K562 (cell line): Measurements from ENCODE around the gene CCDC171. TPM values are rescaled to one million over a fixed set of nuclear protein-coding genes. Genes with fewer than 3 reads are reported as not detected.

Experiments
- CBX3 ChIP-seq, 2 experiments: IDR thresholded peaks; 1 replicate in 1 of 2; 2 replicates in 1 of 2; pipeline ENCODE4 v1.6.1; 2012; ENCODE audit warnings: inconsistent platforms in 2 of 2, low read length in 2 of 2, borderline replicate concordance in 1 of 2, control low read depth in 1 of 2
- CREB3L1 ChIP-seq: fragments of 450-650 bp; IDR thresholded peaks from 2 replicates; pipeline ENCODE4 v1.6.1; 2014; ENCODE audit warnings: low read depth, mild to moderate bottlenecking, moderate library complexity, borderline replicate concordance
- E4F1 ChIP-seq: fragments of 250-450 bp; sonication (Bioruptor Pico); IDR thresholded peaks from 2 replicates; pipeline ENCODE4 v1.5.0; 2021; ENCODE audit warnings: mild to moderate bottlenecking, borderline replicate concordance
- ELK1 ChIP-seq: sonication (generic); formaldehyde crosslinking; IDR thresholded peaks from 2 replicates; pipeline ENCODE4 v1.8.1; 2022; ENCODE audit warnings: missing genetic modification reagents
- MXI1 ChIP-seq: IDR thresholded peaks from 2 replicates; pipeline ENCODE4 v1.6.1; 2011; ENCODE audit warnings: low read depth, mild to moderate bottlenecking, improper control_type of control experiment, low read length
- PHB2 ChIP-seq: fragments of 450-650 bp; IDR thresholded peaks from 2 replicates; pipeline ENCODE4 v1.6.1; 2017; ENCODE audit warnings: low read depth
- PHTF2 ChIP-seq: fragments of 250-450 bp; sonication (Bioruptor Pico); IDR thresholded peaks from 2 replicates; pipeline ENCODE4 v1.5.0; 2021; ENCODE audit warnings: mild to moderate bottlenecking
- SAFB ChIP-seq: fragments of 200-400 bp; formaldehyde crosslinking; IDR thresholded peaks from 2 replicates; pipeline ENCODE4 v1.6.1; 2017; ENCODE audit warnings: low read depth, low read length, borderline replicate concordance
- SMAD3 ChIP-seq: fragments of 450-650 bp; formaldehyde crosslinking; conservative IDR thresholded peaks from 2 replicates; pipeline ENCODE4 v1.4.0; 2020; ENCODE audit warnings: mild to moderate bottlenecking
- SP2 ChIP-seq: IDR thresholded peaks from 2 replicates; pipeline ENCODE4 v1.6.1; 2011; ENCODE audit warnings: mild to moderate bottlenecking, low read depth, low read length, moderate library complexity; ENCODE audit not compliant: poor library complexity, severe bottlenecking; ENCODE audit errors: extremely low read depth
- XRCC3 ChIP-seq: fragments of 450-650 bp; IDR thresholded peaks from 2 replicates; pipeline ENCODE4 v1.6.1; 2017; ENCODE audit warnings: mild to moderate bottlenecking, moderate library complexity
- ZNF197 ChIP-seq: fragments of 200-800 bp; sonication (Bioruptor generic); IDR thresholded peaks from 2 replicates; pipeline ENCODE4 v1.6.1; 2016; ENCODE audit warnings: low read depth, missing genetic modification characterization, missing compliant biosample characterization
- ZNF407 ChIP-seq: fragments of 450-650 bp; IDR thresholded peaks from 2 replicates; pipeline ENCODE4 v1.6.1; 2016; ENCODE audit warnings: low read depth
- polyA plus RNA-seq, 8 experiments: library from polyadenylated mRNA; depleted of rRNA in 4 of 8; stranded (reverse) in 5 of 8; unstranded in 3 of 8; fragments of >200 nt; fragmentation: Nextera tagmentation in 2 of 8; fragmentation: Illumina TruSeq in 1 of 8; extraction: Ambion mirVana in 2 of 8; extraction: Trizol in 1 of 8; gene quantifications; 2 replicates each; pipeline versions ENCODE4 v1.2.1 to v1.2.3, GENCODE V29; 2011 to 2014; ENCODE audit warnings: inconsistent platforms in 1 of 8, missing spikeins in 1 of 8
- total RNA-seq, 7 experiments: library from RNA; depleted of rRNA in 6 of 7; stranded (reverse); fragments of >200 nt in 6 of 7; fragmentation: Illumina TruSeq in 2 of 7; extraction: Trizol in 2 of 7; gene quantifications; 2 replicates each; pipeline versions ENCODE4 v1.2.1 to v1.2.3, GENCODE V29; 2011 to 2021; ENCODE audit warnings: low replicate concordance in 1 of 7

The CCDC171 gene
- total and polyA plus RNA-seq, 9 of the 15 experiments (the other 6 are each of a cell fraction or from before 2014, with no cell fraction given) = 0.08 to 3.8 (median 0.27) TPM

- TF ChIP-seq E4F1 (no peak), CREB3L1 (no peak), MXI1 (peak; percentile 37; the same call in 1 of the 2 replicates), ELK1 (CRISPR knock-in tag) (no peak), SMAD3 (CRISPR knock-in tag) (no peak), CBX3 (IDR thresholded peaks at IDR 0.05; ENCODE audit: borderline replicate concordance in 1 of 2, low read length in 2 of 2) (no peak), PHB2 (no peak), SP2 (no peak), ZNF197 (CRISPR knock-in tag) (no peak), PHTF2 (no peak), ZNF407 (no peak), SAFB (peak; percentile 73; the same call in 1 of the 2 replicates), XRCC3 (no peak)
Measured at GRCh38 chr9:15552636-15553527, at the start of gene CCDC171 (continued).
